ENCODE data around the gene LDB2. TPM values are rescaled to one million over a fixed set of nuclear protein-coding genes. Genes with fewer than 3 reads are reported as not detected.
"Not testable (repeated sequence)": the region's sequence is repeated elsewhere in the genome, so short reads cannot be mapped to it uniquely, and the experiment has no call there.

LDB2 gene
- total and polyA plus RNA-seq, 2 experiments from 2014 or later = 48.6 to 80.1 TPM

DNA sequence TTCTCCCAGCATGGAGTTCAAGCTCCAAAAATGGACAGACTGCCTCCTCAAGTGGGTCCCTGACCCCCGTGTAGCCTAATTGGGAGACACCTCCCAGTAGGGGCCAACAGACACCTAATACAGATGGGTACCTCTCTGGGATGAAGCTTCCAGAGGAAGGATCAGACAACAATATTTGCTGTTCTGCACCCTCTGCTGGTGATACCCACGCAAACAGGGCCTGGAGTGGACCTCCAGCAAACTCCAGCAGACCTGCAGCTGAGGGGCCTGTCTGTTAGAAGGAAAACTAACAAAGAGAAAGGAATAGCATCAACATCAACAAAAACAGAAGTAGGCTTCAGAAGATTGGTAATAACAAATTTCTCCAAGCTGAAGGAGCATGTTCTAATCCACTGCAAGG, 269.2 kb downstream of the LDB2 start:
- not testable (repeated sequence) for H4K20me1 ChIP-seq (replicated peaks; ENCODE audit: insufficient read depth); H3K27me3 Mint-ChIP-seq (ENCODE audit: insufficient read depth, low read depth, poor library complexity); H3K4me2 ChIP-seq; DNase-seq (ENCODE audit: low spot score); H3K27me3 ChIP-seq (ENCODE audit: insufficient read depth); H3K9me2 ChIP-seq (ENCODE audit: insufficient read depth); H3K4me3 ChIP-seq; ATAC-seq; H3K4me1 Mint-ChIP-seq; H3K4me1 ChIP-seq (ENCODE audit: insufficient read depth); H3F3A ChIP-seq (replicated peaks; ENCODE audit: low read depth); H3K27ac Mint-ChIP-seq; H3K4me3 Mint-ChIP-seq; H2AFZ ChIP-seq; H3K36me3 ChIP-seq (ENCODE audit: insufficient read depth); H3K27ac ChIP-seq (ENCODE audit: low read depth)
- Mint-ChIP-seq H3K9me3 (peaks cover 16% of the 10 kb centered on the region), H3K36me3 (ENCODE audit: low read depth) (peaks cover 11% of the 10 kb centered on the region)
- TF ChIP-seq CTCF (conservative IDR thresholded peaks at IDR 0.05; ENCODE audit: low read depth in 2 of 2) = 0 out of 4 replicates have a peak, but pooled peaks of 1 of the 2 experiments have one; percentile 1
- peaks cover 31% of the 10 kb centered on the region for H3K79me2 ChIP-seq (replicated peaks; ENCODE audit: insufficient read depth)

GRCh38 chr4:16628835-16629234, 269.6 kb downstream of the LDB2 start:
- not testable (repeated sequence) for H3K4me1 ChIP-seq (ENCODE audit: insufficient read depth); H3K27ac ChIP-seq (ENCODE audit: low read depth); H3K27ac Mint-ChIP-seq; DNase-seq (ENCODE audit: low spot score); H3K27me3 ChIP-seq (ENCODE audit: insufficient read depth); H3K36me3 ChIP-seq (ENCODE audit: insufficient read depth); H3F3A ChIP-seq (replicated peaks; ENCODE audit: low read depth); H3K36me3 Mint-ChIP-seq (ENCODE audit: low read depth); H2AFZ ChIP-seq; H3K4me3 Mint-ChIP-seq; H3K27me3 Mint-ChIP-seq (ENCODE audit: insufficient read depth, low read depth, poor library complexity); H3K9me2 ChIP-seq (ENCODE audit: insufficient read depth); H4K20me1 ChIP-seq (replicated peaks; ENCODE audit: insufficient read depth); H3K4me2 ChIP-seq; ATAC-seq; H3K4me3 ChIP-seq; H3K4me1 Mint-ChIP-seq
- H3K79me2 ChIP-seq (replicated peaks; ENCODE audit: insufficient read depth) = peaks cover 31% of the 10 kb centered on the region
- peaks cover 12% of the 10 kb centered on the region for H3K9me3 Mint-ChIP-seq

GRCh38 chr4:16627999-16628398, 270.4 kb downstream of the LDB2 start:
- no peak overlapping the region for H3K27ac Mint-ChIP-seq
- no peaks in the 10 kb centered on the region for H3K4me1 ChIP-seq (ENCODE audit: insufficient read depth)
- no peak for ATAC-seq
- TF ChIP-seq, protein P1, sequence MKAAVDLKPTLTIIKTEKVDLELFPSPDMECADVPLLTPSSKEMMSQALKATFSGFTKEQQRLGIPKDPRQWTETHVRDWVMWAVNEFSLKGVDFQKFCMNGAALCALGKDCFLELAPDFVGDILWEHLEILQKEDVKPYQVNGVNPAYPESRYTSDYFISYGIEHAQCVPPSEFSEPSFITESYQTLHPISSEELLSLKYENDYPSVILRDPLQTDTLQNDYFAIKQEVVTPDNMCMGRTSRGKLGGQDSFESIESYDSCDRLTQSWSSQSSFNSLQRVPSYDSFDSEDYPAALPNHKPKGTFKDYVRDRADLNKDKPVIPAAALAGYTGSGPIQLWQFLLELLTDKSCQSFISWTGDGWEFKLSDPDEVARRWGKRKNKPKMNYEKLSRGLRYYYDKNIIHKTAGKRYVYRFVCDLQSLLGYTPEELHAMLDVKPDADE (IDR thresholded peaks at IDR 0.05) = no peak
- TF ChIP-seq REST (IDR thresholded peaks at IDR 0.05; ENCODE audit: unreplicated experiment) (no peak), POLR2AphosphoS5 (IDR thresholded peaks at IDR 0.05; ENCODE audit: low read depth) (no peak), STAT1 (IDR thresholded peaks at IDR 0.05; ENCODE audit: unreplicated experiment) (no peak), JUNB (IDR thresholded peaks at IDR 0.05; ENCODE audit: unreplicated experiment) (no peak), NANOG (IDR thresholded peaks at IDR 0.05; ENCODE audit: borderline replicate concordance) (no peak)

More at GRCh38 chr4:16627999-16628398, 270.4 kb downstream of the LDB2 start:
- Mint-ChIP-seq H3K9me3 (0 out of 3 replicates have a peak, but pooled peaks cover 6% of the 10 kb centered on the region), H3K4me1 (no peaks in the 10 kb centered on the region; the same call in 2 of the 3 replicates), H3K4me3 (no peak overlapping the region), H3K27me3 (ENCODE audit: insufficient read depth, low read depth, poor library complexity) (no peaks in the 10 kb centered on the region), H3K36me3 (ENCODE audit: low read depth) (no peaks in the 10 kb centered on the region; the same call in 2 of the 3 replicates)
- DNase-seq (ENCODE audit: low spot score) = no peak
- no peak overlapping the region for H3K4me3 ChIP-seq
- H3K27me3 ChIP-seq (ENCODE audit: insufficient read depth) = no peaks in the 10 kb centered on the region
- H3K27ac ChIP-seq (ENCODE audit: low read depth) = no peak overlapping the region
- H4K20me1 ChIP-seq (replicated peaks; ENCODE audit: insufficient read depth) = no peaks in the 10 kb centered on the region
- peaks cover 25% of the 10 kb centered on the region for H3K79me2 ChIP-seq (replicated peaks; ENCODE audit: insufficient read depth)
- peaks cover 6% of the 10 kb centered on the region; the same call in 1 of the 2 replicates for H3K9me2 ChIP-seq (ENCODE audit: insufficient read depth)
- no peaks in the 10 kb centered on the region for H3F3A ChIP-seq (replicated peaks; ENCODE audit: low read depth)
- no peak overlapping the region for H2AFZ ChIP-seq
- H3K4me2 ChIP-seq = no peak overlapping the region
- no peaks in the 10 kb centered on the region for H3K36me3 ChIP-seq (ENCODE audit: insufficient read depth)
